Progenitor cell of endocrine pancreas (in vitro differentiated cells): Measurements from ENCODE around the gene SUPV3L1. TPM values are rescaled to one million over a fixed set of nuclear protein-coding genes. Genes with fewer than 3 reads are reported as not detected.
"Not testable (repeated sequence)": the region's sequence is repeated elsewhere in the genome, so short reads cannot be mapped to it uniquely, and the experiment has no call there.

ENCODE experiments used
- DNase-seq: peaks from one replicate; pipeline ENCODE4 v3.0.0; 2021; ENCODE audit warnings: low spot score; ENCODE audit not compliant: unreplicated experiment
- H3K27ac Mint-ChIP-seq: 2 replicates; pipeline ENCODE4 v1.8.0; 2021; ENCODE audit warnings: mild to moderate bottlenecking, moderate library complexity, mixed read lengths
- H3K27me3 Mint-ChIP-seq: 2 replicates; pipeline ENCODE4 v1.8.0; 2021; ENCODE audit warnings: mixed read lengths
- H3K36me3 Mint-ChIP-seq: 2 replicates; pipeline ENCODE4 v1.8.0; 2022; ENCODE audit warnings: mixed read lengths; ENCODE audit not compliant: insufficient read depth
- H3K4me1 Mint-ChIP-seq: 2 replicates; pipeline ENCODE4 v1.8.0; 2021; ENCODE audit warnings: low read depth, mixed read lengths
- H3K4me3 Mint-ChIP-seq: 2 replicates; pipeline ENCODE4 v1.8.0; 2021; ENCODE audit warnings: low read depth, mild to moderate bottlenecking, moderate library complexity, mixed read lengths
- H3K9me3 Mint-ChIP-seq: 2 replicates; pipeline ENCODE4 v1.8.0; 2021; ENCODE audit warnings: low read depth, mixed read lengths
- long read RNA-seq: library from polyadenylated mRNA; unstranded; transcript quantifications from one replicate; pipeline ENCODE4 v2.0.0, GENCODE V29; 2020
- total RNA-seq: library from RNA; stranded (reverse); gene quantifications from 2 replicates; pipeline ENCODE4 v1.2.1, GENCODE V29; 2021
- TF ChIP-seq, protein P1 (sequence below): fragments of 200-600 bp; sonication (generic); IDR thresholded peaks from one replicate; pipeline ENCODE4 v1.5.0; 2021; ENCODE audit warnings: antibody characterized with exemption, mild to moderate bottlenecking; ENCODE audit not compliant: unreplicated experiment

The SUPV3L1 gene
- 35.9 and 36.6 TPM in 2 replicates for total RNA-seq
- long read RNA-seq, transcript SUPV3L1-201 (15 exons, 2,484 nt) = major isoform, 155 of 218 reads
- long read RNA-seq, partial matches to known transcripts = 8 of 218 reads
- long read RNA-seq, other reads (novel, unspliced or antisense) = 53 of 218 reads

DNA sequence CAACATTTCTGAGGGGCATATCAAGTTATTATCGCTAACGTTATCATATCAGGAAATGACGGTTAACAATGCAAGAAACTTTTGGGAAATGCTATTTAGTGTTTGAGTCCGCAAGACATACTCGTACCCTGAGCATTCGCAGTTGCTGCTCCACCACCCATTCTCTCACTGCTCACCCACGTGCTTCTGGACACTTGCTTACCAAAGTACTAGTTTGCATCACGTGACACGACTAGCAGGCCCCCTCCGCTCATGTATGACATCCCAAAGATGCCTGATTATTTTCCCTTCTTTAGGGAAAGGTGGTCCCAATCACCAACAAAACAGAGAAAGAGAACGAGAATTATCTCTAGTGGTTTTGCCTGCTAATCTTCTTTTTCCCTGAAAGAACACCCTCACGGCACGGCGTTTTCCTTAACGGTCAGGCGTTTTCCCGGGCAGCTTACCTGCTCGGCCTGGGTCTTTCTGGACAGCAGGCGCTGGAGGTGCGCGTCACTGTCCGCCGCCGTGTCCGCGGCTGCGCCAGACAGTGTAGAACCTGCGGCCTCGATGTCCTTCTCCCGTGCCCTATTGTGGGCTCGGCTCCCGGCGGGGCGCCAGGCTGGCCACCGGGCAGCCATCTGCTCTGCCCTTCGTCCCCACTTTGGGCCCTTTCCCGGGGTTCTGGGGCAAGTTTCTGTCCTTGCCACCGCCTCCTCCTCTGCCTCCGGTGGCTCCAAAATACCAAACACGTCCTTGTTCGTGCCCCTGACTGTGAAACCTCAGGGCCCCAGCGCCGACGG lies at the start of gene SUPV3L1:
Gene SUPV3L1, plus strand, starts transcription at position 492 of the 782 bp plus-strand sequence. Its CDS starts 58 bp downstream, at position 550.
- Mint-ChIP-seq H3K4me3 (peak within 1 kb of the TSS; percentile 94), H3K27me3 (no peaks in the 10 kb centered on the region), H3K36me3 (peaks cover 1% of the 10 kb centered on the region), H3K4me1 (peaks cover 11% of the 10 kb centered on the region), H3K9me3 (no peaks in the 10 kb centered on the region), H3K27ac (peak within 1 kb of the TSS; percentile 100)
- DNase-seq = peak; percentile 71
- TF ChIP-seq, protein P1, sequence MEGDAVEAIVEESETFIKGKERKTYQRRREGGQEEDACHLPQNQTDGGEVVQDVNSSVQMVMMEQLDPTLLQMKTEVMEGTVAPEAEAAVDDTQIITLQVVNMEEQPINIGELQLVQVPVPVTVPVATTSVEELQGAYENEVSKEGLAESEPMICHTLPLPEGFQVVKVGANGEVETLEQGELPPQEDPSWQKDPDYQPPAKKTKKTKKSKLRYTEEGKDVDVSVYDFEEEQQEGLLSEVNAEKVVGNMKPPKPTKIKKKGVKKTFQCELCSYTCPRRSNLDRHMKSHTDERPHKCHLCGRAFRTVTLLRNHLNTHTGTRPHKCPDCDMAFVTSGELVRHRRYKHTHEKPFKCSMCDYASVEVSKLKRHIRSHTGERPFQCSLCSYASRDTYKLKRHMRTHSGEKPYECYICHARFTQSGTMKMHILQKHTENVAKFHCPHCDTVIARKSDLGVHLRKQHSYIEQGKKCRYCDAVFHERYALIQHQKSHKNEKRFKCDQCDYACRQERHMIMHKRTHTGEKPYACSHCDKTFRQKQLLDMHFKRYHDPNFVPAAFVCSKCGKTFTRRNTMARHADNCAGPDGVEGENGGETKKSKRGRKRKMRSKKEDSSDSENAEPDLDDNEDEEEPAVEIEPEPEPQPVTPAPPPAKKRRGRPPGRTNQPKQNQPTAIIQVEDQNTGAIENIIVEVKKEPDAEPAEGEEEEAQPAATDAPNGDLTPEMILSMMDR = no peak

DNA sequence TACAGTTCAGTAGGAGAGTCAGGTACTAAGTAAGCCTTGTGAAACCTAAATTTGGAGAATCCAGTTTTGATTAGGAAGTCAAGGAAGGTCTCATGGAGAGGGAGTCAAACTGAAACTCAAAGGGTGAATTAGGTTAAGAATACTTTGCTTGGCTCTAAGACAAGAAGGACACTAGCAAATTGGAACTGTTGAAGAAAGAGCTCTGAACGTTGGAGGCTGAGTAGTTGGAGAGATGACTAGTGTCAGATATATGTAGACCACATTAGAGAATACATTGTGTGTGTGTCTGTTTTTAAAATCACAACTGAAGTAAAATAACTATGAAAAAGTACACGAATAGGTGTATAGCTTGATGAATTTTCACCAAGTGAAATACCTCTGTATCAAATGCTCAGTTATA lies 49.8 kb upstream of the SUPV3L1 start:
- no peaks in the 10 kb centered on the region for H3K27me3 Mint-ChIP-seq

DNA sequence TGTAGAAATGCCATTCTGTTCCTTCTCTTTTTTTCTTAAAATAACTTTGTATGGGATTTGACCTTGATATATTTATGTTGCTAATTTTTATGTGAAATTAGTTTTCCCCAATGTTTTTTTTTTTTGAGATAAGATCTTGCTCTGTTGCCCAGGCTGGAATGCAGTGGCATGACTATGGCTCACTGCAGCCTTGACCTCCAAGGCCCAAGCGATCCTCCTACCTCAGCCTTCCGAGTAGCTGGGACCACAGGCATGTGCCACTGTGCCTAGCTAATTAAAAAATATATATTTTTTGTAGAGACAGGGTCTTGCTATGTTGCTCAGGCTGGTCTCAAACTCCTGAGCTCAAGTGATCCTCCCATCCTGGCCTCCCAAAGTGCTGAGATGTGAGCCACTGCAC lies 40.1 kb upstream of the SUPV3L1 start:
- H3K4me3 Mint-ChIP-seq = no peak overlapping the region
- peaks cover 7% of the 10 kb centered on the region for H3K36me3 Mint-ChIP-seq
- no peaks in the 10 kb centered on the region for H3K27me3 Mint-ChIP-seq
- TF ChIP-seq, protein P1 = no peak
- no peak for DNase-seq
- H3K9me3 Mint-ChIP-seq = no peaks in the 10 kb centered on the region
- H3K4me1 Mint-ChIP-seq = no peaks in the 10 kb centered on the region
- no peak overlapping the region for H3K27ac Mint-ChIP-seq

More for the DNA sequence above, 49.8 kb upstream of the SUPV3L1 start:
- Mint-ChIP-seq H3K36me3 (peaks cover 7% of the 10 kb centered on the region), H3K27ac (no peak overlapping the region), H3K4me3 (no peak overlapping the region), H3K9me3 (no peaks in the 10 kb centered on the region), H3K4me1 (peaks cover 5% of the 10 kb centered on the region)
- TF ChIP-seq, protein P1 = no peak
- no peak for DNase-seq

DNA sequence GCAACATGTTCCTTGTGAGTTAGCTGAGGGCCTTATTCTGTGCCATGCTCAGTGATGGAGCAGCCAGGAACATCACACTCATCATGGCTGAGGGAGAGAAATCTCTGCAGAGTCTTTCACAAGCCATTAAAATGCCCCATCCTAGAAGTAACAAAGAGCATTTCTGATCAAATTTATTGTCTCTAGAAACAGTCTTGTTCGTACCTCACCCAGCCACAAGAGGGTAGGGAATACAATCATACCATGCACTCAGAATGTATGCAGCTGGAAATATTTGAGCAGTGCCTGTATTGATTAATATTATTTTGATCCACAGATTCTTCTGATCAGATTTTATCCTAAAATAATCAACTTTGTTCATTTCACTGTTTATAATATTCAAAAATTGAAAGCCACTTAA lies 38.7 kb upstream of the SUPV3L1 start:
- Mint-ChIP-seq H3K27ac (no peak overlapping the region), H3K4me1 (no peaks in the 10 kb centered on the region), H3K9me3 (no peaks in the 10 kb centered on the region), H3K4me3 (no peak overlapping the region), H3K27me3 (no peaks in the 10 kb centered on the region), H3K36me3 (peaks cover 2% of the 10 kb centered on the region)
- DNase-seq = no peak
- TF ChIP-seq, protein P1 = no peak

DNA sequence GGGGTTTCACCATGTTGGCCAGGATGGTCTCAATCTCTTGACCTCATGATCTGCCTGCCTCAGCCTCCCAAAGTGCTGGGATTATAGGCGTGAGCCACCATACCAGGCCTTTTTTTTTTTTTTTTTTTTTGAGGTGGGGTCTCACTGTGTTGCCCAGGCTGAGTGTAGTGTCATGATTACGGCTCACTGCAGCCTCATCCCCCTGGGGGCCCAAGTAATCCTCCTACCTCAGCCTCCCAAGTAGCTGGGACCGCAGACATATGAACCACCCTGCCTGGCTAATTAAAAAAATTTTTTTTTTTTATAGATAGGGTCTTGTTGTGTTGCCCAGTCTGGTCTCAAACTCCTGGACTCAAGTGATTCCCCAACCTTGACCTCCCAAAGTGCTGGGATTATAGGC lies 38.0 kb upstream of the SUPV3L1 start:
- H3K4me1 Mint-ChIP-seq, H3K4me3 Mint-ChIP-seq: not testable (repeated sequence)

DNA sequence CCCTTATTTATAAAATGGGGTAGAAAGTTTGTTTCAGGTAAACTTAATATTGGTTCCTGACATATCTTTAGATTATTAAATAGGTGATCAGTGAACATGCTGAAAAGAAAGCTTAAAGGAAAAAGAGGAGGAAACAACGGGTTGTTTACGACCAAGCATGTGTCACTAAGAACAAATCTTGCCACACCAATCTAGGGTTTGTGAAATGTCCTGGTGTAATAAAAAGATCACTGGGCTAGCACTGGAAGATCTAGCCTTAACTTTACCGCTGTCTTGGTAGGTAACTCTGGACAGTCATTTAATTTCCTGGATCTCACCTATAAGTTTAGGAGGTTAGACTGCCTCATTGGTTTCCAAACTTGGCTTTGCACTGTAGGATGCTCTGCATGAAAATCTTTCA lies 37.1 kb upstream of the SUPV3L1 start:
- H3K27ac Mint-ChIP-seq = no peak overlapping the region
- DNase-seq = no peak
- H3K9me3 Mint-ChIP-seq = no peaks in the 10 kb centered on the region
- H3K36me3 Mint-ChIP-seq = peaks cover 2% of the 10 kb centered on the region
- H3K4me3 Mint-ChIP-seq = no peak overlapping the region
- no peaks in the 10 kb centered on the region for H3K4me1 Mint-ChIP-seq
- TF ChIP-seq, protein P1 = no peak
- H3K27me3 Mint-ChIP-seq = no peaks in the 10 kb centered on the region

More for the DNA sequence above, 38.0 kb upstream of the SUPV3L1 start:
- H3K27me3 Mint-ChIP-seq, H3K36me3 Mint-ChIP-seq, DNase-seq, H3K9me3 Mint-ChIP-seq, H3K27ac Mint-ChIP-seq: not testable (repeated sequence)
